ENCODE measurements around the gene GJD4. TPM values are rescaled to one million over a fixed set of nuclear protein-coding genes. Genes with fewer than 3 reads are reported as not detected.

Gene GJD4
- total RNA-seq, 4 donors from 2014 or later, result 0.42 to 1.2 TPM; not detected in 2

GRCh38 chr10:35562427-35562826 lies 42.7 kb upstream of the GJD4 start:
- Histone ChIP-seq H3K9me3 (no peaks in the 10 kb centered on the region), H3K4me3 (no peak overlapping the region), H3K27me3 (no peaks in the 10 kb centered on the region), H3K4me1 (peaks cover 19% of the 10 kb centered on the region), H3K36me3 (peaks cover 15% of the 10 kb centered on the region), H3K27ac (no peak overlapping the region)
- 95% methylated on average over 1 of the region's 1 CpG for whole genome bisulfite sequencing
- TF ChIP-seq POLR2A (IDR thresholded peaks at IDR 0.05) (no peak), CTCF (IDR thresholded peaks at IDR 0.05) (no peak), EP300 (IDR thresholded peaks at IDR 0.05) (no peak)
- no peak for DNase-seq (ENCODE audit: low spot score in 2 of 2)

GRCh38 chr10:35563261-35563891 lies 41.8 kb upstream of the GJD4 start:
- Histone ChIP-seq H3K27ac (no peak overlapping the region), H3K9me3 (no peaks in the 10 kb centered on the region), H3K36me3 (peaks cover 23% of the 10 kb centered on the region), H3K4me3 (no peak overlapping the region), H3K4me1 (peaks cover 19% of the 10 kb centered on the region), H3K27me3 (no peaks in the 10 kb centered on the region)
- DNase-seq (ENCODE audit: low spot score in 2 of 2), result no peak
- WGBS, result 48% methylated on average over 13 of the region's 13 CpGs
- TF ChIP-seq POLR2AphosphoS5 (IDR thresholded peaks at IDR 0.05) (no peak), EP300 (IDR thresholded peaks at IDR 0.05) (no peak), CTCF (IDR thresholded peaks at IDR 0.05) (peak; percentile 73 to 91), POLR2A (IDR thresholded peaks at IDR 0.05) (no peak)

- no peak overlapping the region for H3K4me3 ChIP-seq
- no peak overlapping the region for H3K27ac ChIP-seq
- WGBS, result 68% methylated on average over 6 of the region's 6 CpGs
- TF ChIP-seq EP300 (IDR thresholded peaks at IDR 0.05), result no peak
- no peak for TF ChIP-seq POLR2AphosphoS5 (IDR thresholded peaks at IDR 0.05)
- no peak for TF ChIP-seq CTCF (IDR thresholded peaks at IDR 0.05)
- no peak for TF ChIP-seq POLR2A (IDR thresholded peaks at IDR 0.05)
- H3K27me3 ChIP-seq, result no peaks in the 10 kb centered on the region
- H3K36me3 ChIP-seq, result peaks cover 33% of the 10 kb centered on the region
- H3K9me3 ChIP-seq, result no peaks in the 10 kb centered on the region
- peaks cover 19% of the 10 kb centered on the region for H3K4me1 ChIP-seq
- DNase-seq (ENCODE audit: low spot score in 2 of 2), result no peak
Measured at GRCh38 chr10:35564341-35564968, 40.7 kb upstream of the GJD4 start.

GRCh38 chr10:35565602-35566081 lies 39.5 kb upstream of the GJD4 start:
- Histone ChIP-seq H3K4me1 (peaks cover 19% of the 10 kb centered on the region), H3K27ac (no peak overlapping the region), H3K9me3 (no peaks in the 10 kb centered on the region), H3K36me3 (peaks cover 35% of the 10 kb centered on the region), H3K27me3 (no peaks in the 10 kb centered on the region), H3K4me3 (no peak overlapping the region)
- DNase-seq (ENCODE audit: low spot score in 2 of 2), result no peak
- TF ChIP-seq CTCF (IDR thresholded peaks at IDR 0.05) (no peak), EP300 (IDR thresholded peaks at IDR 0.05) (no peak), POLR2AphosphoS5 (IDR thresholded peaks at IDR 0.05) (no peak), POLR2A (IDR thresholded peaks at IDR 0.05) (no peak)
- WGBS, result 65% methylated on average over 8 of the region's 8 CpGs

- Histone ChIP-seq H3K36me3 (peaks cover 40% of the 10 kb centered on the region), H3K4me1 (peaks cover 19% of the 10 kb centered on the region), H3K27me3 (no peaks in the 10 kb centered on the region), H3K27ac (no peak overlapping the region), H3K9me3 (no peaks in the 10 kb centered on the region), H3K4me3 (no peak overlapping the region)
- no peak for TF ChIP-seq CTCF (IDR thresholded peaks at IDR 0.05)
- DNase-seq (ENCODE audit: low spot score in 2 of 2), result no peak
- 97% methylated on average over 5 of the region's 6 CpGs for WGBS
Measured at GRCh38 chr10:35567951-35568350, 37.2 kb upstream of the GJD4 start.
